HG03565 (cell line): Measurements from ENCODE around the gene BTBD9.

Experiments
- ATAC-seq: cut with Tn5 transposase; IDR thresholded peaks from one replicate; pipeline ENCODE4 v1.9.1; 2021; ENCODE audit warnings: mild to moderate bottlenecking, moderate library complexity; ENCODE audit not compliant: unreplicated experiment

BTBD9 gene

GRCh38 chr6:38487423-38487822 lies 152.3 kb downstream of the BTBD9 start:
- no peak for ATAC-seq

GRCh38 chr6:38485488-38485887 lies 154.2 kb downstream of the BTBD9 start:
- no peak for ATAC-seq

GRCh38 chr6:38484656-38485055 lies 155.1 kb downstream of the BTBD9 start:
- no peak for ATAC-seq

DNA sequence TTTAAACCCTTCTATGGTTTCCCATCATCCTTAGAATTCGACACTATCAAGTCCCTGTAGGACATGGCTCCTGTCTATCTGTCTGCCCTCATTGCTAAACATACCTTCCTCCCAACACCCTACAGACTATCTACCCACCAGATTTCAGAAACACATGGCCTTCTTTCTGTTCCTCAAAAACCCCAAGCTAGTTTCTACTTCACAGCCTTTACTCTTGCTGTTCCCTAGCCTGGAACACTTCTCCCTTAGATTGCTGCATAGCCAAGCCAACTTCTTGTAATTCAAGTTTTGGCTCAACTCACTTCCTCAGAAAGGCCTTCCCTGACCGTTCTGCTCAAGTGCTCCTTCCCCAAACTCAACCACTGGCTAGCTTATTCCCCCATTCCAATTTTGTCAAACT lies 156.2 kb downstream of the BTBD9 start:
- ATAC-seq, result peak; percentile 54

GRCh38 chr6:38482466-38482865 lies 157.3 kb downstream of the BTBD9 start:
- no peak for ATAC-seq

GRCh38 chr6:38481851-38482250 lies 157.9 kb downstream of the BTBD9 start:
- ATAC-seq, result no peak

DNA sequence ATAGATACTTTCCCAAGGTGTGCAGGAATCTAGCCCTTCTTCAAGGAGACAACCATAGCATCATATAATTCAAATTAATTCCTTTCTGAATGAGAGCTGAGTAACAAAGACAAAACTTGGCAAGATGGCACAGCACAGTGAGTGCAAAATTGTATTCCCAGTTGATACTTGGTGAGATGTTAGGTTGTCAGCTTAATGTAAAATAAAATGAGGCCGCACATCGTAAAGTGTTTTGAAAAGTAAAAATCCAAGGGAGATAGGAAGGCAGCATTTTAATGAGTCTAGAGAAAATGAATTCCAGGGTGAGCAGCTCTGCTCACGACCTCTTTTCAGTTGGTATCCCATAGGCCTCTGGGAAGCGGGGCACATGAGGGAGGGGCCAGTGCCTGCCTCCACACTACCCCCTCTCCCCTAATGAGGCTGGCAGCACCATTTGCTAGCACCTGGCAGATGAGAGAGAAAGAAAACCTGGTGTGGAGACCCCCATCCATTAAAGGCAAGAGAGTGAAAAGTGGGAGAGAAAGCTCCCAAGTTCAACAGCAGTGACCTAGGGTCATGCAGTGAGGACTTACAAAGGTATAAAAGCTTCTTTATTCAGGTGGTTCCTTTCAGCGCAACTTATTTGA lies 158.4 kb downstream of the BTBD9 start:
- no peak for ATAC-seq

GRCh38 chr6:38480036-38480435 lies 159.7 kb downstream of the BTBD9 start:
- ATAC-seq, result no peak

DNA sequence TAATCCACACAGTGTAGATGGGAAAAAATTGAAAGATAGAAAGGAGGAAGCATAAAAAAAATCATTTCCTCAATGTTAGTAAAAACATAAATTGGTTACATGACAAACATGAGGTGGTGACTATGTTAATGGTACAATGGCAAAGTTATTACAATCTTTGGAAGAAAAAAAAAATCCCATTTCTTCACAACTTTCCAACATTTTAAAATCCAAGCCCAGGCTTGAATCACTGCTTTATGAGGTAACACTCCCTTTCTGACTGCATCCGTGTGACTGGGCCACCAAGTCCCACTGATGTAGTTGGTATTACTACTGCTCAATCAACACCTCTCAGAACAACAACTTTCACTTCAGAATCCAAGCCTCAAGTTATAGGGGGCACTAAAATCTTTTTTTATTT lies 160.4 kb downstream of the BTBD9 start:
- no peak for ATAC-seq

GRCh38 chr6:38477680-38478260 lies 162.0 kb downstream of the BTBD9 start:
- ATAC-seq, result no peak

GRCh38 chr6:38476888-38477287 lies 162.8 kb downstream of the BTBD9 start:
- no peak for ATAC-seq

- ATAC-seq, result no peak
These were observed 163.6 kb downstream of the BTBD9 start for GRCh38 chr6:38476141-38476540.

DNA sequence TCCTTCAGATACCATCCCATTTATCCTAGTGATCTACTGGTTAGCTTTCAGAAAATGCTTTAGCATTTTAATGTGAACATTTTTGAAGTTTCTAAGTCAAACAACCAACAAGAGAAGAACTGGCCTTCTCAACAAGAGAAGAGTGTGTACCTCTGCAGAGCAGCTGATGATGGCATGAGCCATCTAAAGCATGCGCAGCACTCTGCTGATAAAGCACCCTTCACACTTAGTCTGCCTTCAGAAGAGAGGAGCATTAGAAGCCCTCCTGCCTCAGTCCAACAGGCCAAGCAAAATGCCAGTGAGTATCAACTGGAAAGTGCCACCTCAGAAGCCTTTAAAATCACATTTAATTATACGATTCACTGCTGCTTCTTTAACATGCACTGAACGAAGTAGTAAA lies 169.2 kb downstream of the BTBD9 start:
- ATAC-seq, result no peak

- no peak for ATAC-seq
These were observed 172.2 kb downstream of the BTBD9 start for GRCh38 chr6:38467566-38467965.

GRCh38 chr6:38460186-38460585 lies 179.5 kb downstream of the BTBD9 start:
- no peak for ATAC-seq

DNA sequence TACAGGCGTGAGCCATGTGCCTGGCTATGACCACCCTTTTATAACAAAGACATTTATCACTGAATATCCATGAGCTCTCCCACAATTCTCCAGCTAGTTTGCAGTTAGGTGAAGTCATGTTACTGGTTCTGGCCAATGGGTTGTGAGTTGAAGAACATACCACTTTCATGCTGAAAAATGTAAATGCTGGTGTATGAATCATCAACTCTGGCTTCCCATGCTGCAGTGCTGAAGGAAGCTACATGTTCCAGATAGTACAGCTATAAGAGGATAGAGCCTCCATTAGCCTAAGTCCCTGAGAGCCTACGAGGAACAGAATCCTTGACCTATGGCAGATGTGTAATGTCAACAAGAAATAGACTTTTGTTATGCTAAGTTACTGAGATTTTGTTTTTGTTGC lies 180.4 kb downstream of the BTBD9 start:
- no peak for ATAC-seq

GRCh38 chr6:38453861-38454260 lies 185.9 kb downstream of the BTBD9 start:
- no peak for ATAC-seq

GRCh38 chr6:38452816-38453660 lies 186.7 kb downstream of the BTBD9 start:
- ATAC-seq, result no peak

DNA sequence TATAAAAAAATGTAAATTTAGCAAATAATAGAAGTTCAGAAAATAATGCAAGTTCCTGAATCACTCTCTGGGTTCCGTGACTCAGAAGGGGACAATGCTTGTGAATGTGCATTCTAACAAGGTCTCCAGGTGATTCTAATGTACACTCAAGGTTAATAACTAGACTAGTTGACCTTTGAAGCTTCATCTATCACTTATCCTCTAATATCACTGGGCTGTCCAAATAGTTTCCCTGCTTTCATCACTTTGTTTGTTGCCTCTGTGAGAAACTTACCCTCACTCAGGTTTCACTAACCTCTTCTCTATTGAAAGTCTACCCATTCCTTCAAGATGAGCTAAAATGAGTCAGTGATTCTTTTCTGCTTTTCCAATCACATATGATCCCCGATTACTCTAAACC lies 189.0 kb downstream of the BTBD9 start:
- ATAC-seq, result no peak

GRCh38 chr6:38445925-38446324 lies 193.8 kb downstream of the BTBD9 start:
- no peak for ATAC-seq

DNA sequence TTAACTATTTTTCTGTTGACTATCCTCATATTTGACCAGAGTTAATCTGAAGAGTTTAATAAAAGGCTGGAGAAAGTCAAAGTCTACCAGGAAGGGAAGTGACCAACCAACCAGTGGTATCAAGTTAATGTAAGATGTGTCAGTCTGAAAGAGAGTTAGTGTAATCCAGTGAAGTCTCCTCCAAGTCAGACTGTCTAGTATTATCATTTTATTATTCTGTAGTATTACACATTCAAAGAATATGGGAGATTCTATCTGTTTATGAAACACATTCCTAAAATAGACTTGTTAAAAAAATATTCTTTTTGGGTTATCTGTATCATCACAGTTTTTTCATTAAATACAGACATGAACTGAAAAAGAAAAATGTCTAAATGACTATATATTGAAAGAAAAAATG lies 194.4 kb downstream of the BTBD9 start:
- no peak for ATAC-seq
